ENCODE results near the gene COG6. TPM values are rescaled to one million over a fixed set of nuclear protein-coding genes. Genes with fewer than 3 reads are reported as not detected.

COG6 gene
- total and polyA plus RNA-seq, 2 donors (not counting 1 experiment from before 2014, with no cell fraction given), result 28.9 to 44.8 TPM

DNA sequence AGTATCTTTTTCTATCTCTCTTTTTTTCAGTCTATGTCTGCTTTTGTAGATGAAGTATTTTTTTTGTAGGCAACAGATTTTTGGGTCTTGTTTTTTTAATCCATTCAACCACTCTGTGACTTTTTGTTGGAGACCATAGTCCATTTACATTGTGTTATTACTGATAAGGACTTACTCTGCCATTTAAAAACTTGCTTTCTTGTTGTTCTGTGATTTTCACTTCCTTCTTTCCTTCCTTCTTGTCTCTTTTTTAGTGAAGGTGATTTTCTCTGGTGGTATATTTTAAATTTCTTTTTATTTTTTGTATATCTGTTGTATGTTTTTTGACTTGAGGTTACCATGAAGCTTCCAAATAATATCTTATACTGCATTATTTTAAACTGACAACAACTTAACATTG, 79.5 kb downstream of the COG6 start:
- Histone ChIP-seq H2AFZ (ENCODE audit: low read length) (no peak overlapping the region), H3K9ac (ENCODE audit: insufficient read depth, low read length) (no peak overlapping the region), H3K36me3 (ENCODE audit: control insufficient read depth, insufficient read depth, low read length) (peaks cover 3% of the 10 kb centered on the region), H3K79me2 (ENCODE audit: control insufficient read depth, insufficient read depth, low read length) (no peaks in the 10 kb centered on the region), H3K9me3 (ENCODE audit: control insufficient read depth, insufficient read depth, low read depth, low read length) (no peaks in the 10 kb centered on the region), H3K27me3 (ENCODE audit: control insufficient read depth, insufficient read depth, low read length) (no peaks in the 10 kb centered on the region), H3K4me2 (ENCODE audit: extremely low read depth, insufficient read depth, low read length) (no peak overlapping the region), H4K20me1 (ENCODE audit: control insufficient read depth, extremely low read depth, insufficient read depth, low read length) (no peaks in the 10 kb centered on the region), H3K4me1 (ENCODE audit: control insufficient read depth, extremely low read depth, insufficient read depth, low read length) (no peaks in the 10 kb centered on the region), H3K27ac (ENCODE audit: insufficient read depth, low read length) (no peak overlapping the region), H3K4me3 (replicated peaks in 1 of 4; ENCODE audit: control extremely low read depth in 1 of 4, insufficient read depth in 1 of 4, low read depth in 3 of 4, low read length in 4 of 4) (no peak overlapping the region)
- no peak for DNase-seq (ENCODE audit: low read depth in 2 of 2)
- TF ChIP-seq, protein P1, sequence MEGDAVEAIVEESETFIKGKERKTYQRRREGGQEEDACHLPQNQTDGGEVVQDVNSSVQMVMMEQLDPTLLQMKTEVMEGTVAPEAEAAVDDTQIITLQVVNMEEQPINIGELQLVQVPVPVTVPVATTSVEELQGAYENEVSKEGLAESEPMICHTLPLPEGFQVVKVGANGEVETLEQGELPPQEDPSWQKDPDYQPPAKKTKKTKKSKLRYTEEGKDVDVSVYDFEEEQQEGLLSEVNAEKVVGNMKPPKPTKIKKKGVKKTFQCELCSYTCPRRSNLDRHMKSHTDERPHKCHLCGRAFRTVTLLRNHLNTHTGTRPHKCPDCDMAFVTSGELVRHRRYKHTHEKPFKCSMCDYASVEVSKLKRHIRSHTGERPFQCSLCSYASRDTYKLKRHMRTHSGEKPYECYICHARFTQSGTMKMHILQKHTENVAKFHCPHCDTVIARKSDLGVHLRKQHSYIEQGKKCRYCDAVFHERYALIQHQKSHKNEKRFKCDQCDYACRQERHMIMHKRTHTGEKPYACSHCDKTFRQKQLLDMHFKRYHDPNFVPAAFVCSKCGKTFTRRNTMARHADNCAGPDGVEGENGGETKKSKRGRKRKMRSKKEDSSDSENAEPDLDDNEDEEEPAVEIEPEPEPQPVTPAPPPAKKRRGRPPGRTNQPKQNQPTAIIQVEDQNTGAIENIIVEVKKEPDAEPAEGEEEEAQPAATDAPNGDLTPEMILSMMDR (conservative IDR thresholded peaks at IDR 0.05 in 1 of 2, IDR thresholded peaks at IDR 0.05 in 1 of 2; ENCODE audit: low read depth in 1 of 2, low read length in 2 of 2), result no peak
- TF ChIP-seq EZH2 (IDR thresholded peaks at IDR 0.05; ENCODE audit: low read length, missing control alignments), result no peak

DNA sequence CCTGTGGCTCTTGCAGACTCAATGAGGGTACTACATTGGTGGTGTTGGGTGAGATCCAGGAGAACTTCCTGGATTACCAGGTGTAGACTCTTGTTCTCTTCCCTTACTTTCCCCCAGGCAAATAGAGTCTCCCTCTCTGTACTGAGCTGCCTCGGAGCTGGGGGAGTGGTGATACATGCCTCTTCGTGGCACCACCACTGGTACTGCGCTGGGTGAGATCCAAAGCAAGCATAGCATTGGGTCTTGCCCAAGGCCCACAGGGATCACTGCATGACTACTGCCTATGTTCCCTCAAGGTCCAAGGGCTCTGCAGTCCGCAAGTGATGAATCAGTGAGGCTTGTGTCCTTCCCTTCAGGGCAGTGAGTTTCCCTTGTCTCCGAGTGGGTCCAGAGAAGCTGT, 81.6 kb downstream of the COG6 start:
- Histone ChIP-seq H4K20me1 (ENCODE audit: control insufficient read depth, extremely low read depth, insufficient read depth, low read length) (no peaks in the 10 kb centered on the region), H3K4me2 (ENCODE audit: extremely low read depth, insufficient read depth, low read length) (no peak overlapping the region), H3K9ac (ENCODE audit: insufficient read depth, low read length) (no peak overlapping the region), H3K4me3 (replicated peaks in 1 of 4; ENCODE audit: control extremely low read depth in 1 of 4, insufficient read depth in 1 of 4, low read depth in 3 of 4, low read length in 4 of 4) (no peak overlapping the region), H2AFZ (ENCODE audit: low read length) (no peak overlapping the region), H3K36me3 (ENCODE audit: control insufficient read depth, insufficient read depth, low read length) (peaks cover 3% of the 10 kb centered on the region), H3K27ac (ENCODE audit: insufficient read depth, low read length) (no peak overlapping the region), H3K9me3 (ENCODE audit: control insufficient read depth, insufficient read depth, low read depth, low read length) (no peaks in the 10 kb centered on the region), H3K79me2 (ENCODE audit: control insufficient read depth, insufficient read depth, low read length) (no peaks in the 10 kb centered on the region), H3K4me1 (ENCODE audit: control insufficient read depth, extremely low read depth, insufficient read depth, low read length) (no peaks in the 10 kb centered on the region), H3K27me3 (ENCODE audit: control insufficient read depth, insufficient read depth, low read length) (no peaks in the 10 kb centered on the region)
- TF ChIP-seq, protein P1 (conservative IDR thresholded peaks at IDR 0.05 in 1 of 2, IDR thresholded peaks at IDR 0.05 in 1 of 2; ENCODE audit: low read depth in 1 of 2, low read length in 2 of 2), result no peak
- no peak for TF ChIP-seq EZH2 (IDR thresholded peaks at IDR 0.05; ENCODE audit: low read length, missing control alignments)
- DNase-seq (ENCODE audit: low read depth in 2 of 2), result no peak

GRCh38 chr13:39740761-39741160, 85.3 kb downstream of the COG6 start:
- TF ChIP-seq, protein P1 (conservative IDR thresholded peaks at IDR 0.05 in 1 of 2, IDR thresholded peaks at IDR 0.05 in 1 of 2; ENCODE audit: low read depth in 1 of 2, low read length in 2 of 2), result no peak
- TF ChIP-seq EZH2 (IDR thresholded peaks at IDR 0.05; ENCODE audit: low read length, missing control alignments), result no peak
- no peaks in the 10 kb centered on the region for H3K79me2 ChIP-seq (ENCODE audit: control insufficient read depth, insufficient read depth, low read length)
- H3K4me3 ChIP-seq (replicated peaks in 1 of 4; ENCODE audit: control extremely low read depth in 1 of 4, insufficient read depth in 1 of 4, low read depth in 3 of 4, low read length in 4 of 4), result no peak overlapping the region
- H3K9me3 ChIP-seq (ENCODE audit: control insufficient read depth, insufficient read depth, low read depth, low read length), result no peaks in the 10 kb centered on the region
- no peaks in the 10 kb centered on the region for H4K20me1 ChIP-seq (ENCODE audit: control insufficient read depth, extremely low read depth, insufficient read depth, low read length)
- no peak for DNase-seq (ENCODE audit: low read depth in 2 of 2)
- peaks cover 3% of the 10 kb centered on the region for H3K36me3 ChIP-seq (ENCODE audit: control insufficient read depth, insufficient read depth, low read length)
- no peak overlapping the region for H2AFZ ChIP-seq (ENCODE audit: low read length)
- H3K4me2 ChIP-seq (ENCODE audit: extremely low read depth, insufficient read depth, low read length), result no peak overlapping the region
- no peaks in the 10 kb centered on the region for H3K4me1 ChIP-seq (ENCODE audit: control insufficient read depth, extremely low read depth, insufficient read depth, low read length)
- H3K27me3 ChIP-seq (ENCODE audit: control insufficient read depth, insufficient read depth, low read length), result no peaks in the 10 kb centered on the region
- no peak overlapping the region for H3K27ac ChIP-seq (ENCODE audit: insufficient read depth, low read length)
- no peak overlapping the region for H3K9ac ChIP-seq (ENCODE audit: insufficient read depth, low read length)

Measured in fibroblast of lung (primary cell).